HCT116 (cell line): ENCODE results near the gene KIAA1671. TPM values are rescaled to one million over a fixed set of nuclear protein-coding genes. Genes with fewer than 3 reads are reported as not detected.

ENCODE experiments used
- ATAC-seq: fragments of 200-7000 bp; cut with Tn5 transposase; 2 replicates; pipeline ENCODE4 v1.9.1; 2020; ENCODE audit warnings: mild to moderate bottlenecking, moderate library complexity
- BruUV-seq: library from RNA; stranded (reverse); fragments of 400-500 nt; replicated peaks from 2 replicates; lab custom pipeline; 2021; lab: Mats Ljungman, UMichigan
- CTCF ChIA-PET: fragments of 300-600 bp; sonication (Branson Sonifier 250); formaldehyde crosslinking; loops from one replicate; lab custom pipeline; 2021; ENCODE audit warnings: antibody characterized with exemption; lab: Charles Lee
- POLR2A ChIA-PET: fragments of 300-600, 350-600 bp; sonication (Branson Sonifier 250); formaldehyde crosslinking; loops from one replicate; lab custom pipeline; 2021; ENCODE audit warnings: antibody characterized with exemption; lab: Charles Lee
- RAD21 ChIA-PET, 2 experiments: fragments of 300-600 bp; sonication (Branson Sonifier 250); formaldehyde crosslinking; loops; one replicate each; lab custom pipeline; 2023; ENCODE audit warnings: low total read pairs in 2 of 2; ENCODE audit not compliant: uncharacterized antibody in 2 of 2, unreplicated experiment in 2 of 2, low non-redundant PET in 1 of 2; lab: Charles Lee
- DNase-seq: peaks from one replicate; pipeline ENCODE4 v3.0.0-alpha.2; 2010; ENCODE audit warnings: low read depth, low spot score
- H2AFZ ChIP-seq: fragments of 200-600 bp; shearing (Covaris generic), sonication (generic); 2 replicates; pipeline ENCODE4 v1.6.1; 2017; ENCODE audit warnings: low read depth, mixed run types, mixed read lengths, antibody characterized with exemption, low read length; ENCODE audit not compliant: poor library complexity, severe bottlenecking
- H3K27ac ChIP-seq: 2 replicates; pipeline ENCODE4 v1.5.1; 2012; ENCODE audit warnings: low read depth, low read length
- H3K27me3 ChIP-seq: fragments of 200-600 bp; sonication (generic); 2 replicates; pipeline ENCODE4 v1.6.1; 2016; ENCODE audit warnings: mixed run types, low read length, mixed read lengths; ENCODE audit not compliant: insufficient read depth
- H3K36me3 ChIP-seq, 2 experiments: fragments of 200-500 bp in 1 of 2; fragments of 200-600 bp in 1 of 2; sonication (Bioruptor generic) in 1 of 2; sonication (generic) in 1 of 2; 2 replicates each; pipeline versions ENCODE4 v1.5.1 to v1.6.1; 2014 to 2016; ENCODE audit warnings: low read length in 2 of 2, inconsistent platforms in 1 of 2, mixed read lengths in 1 of 2, mixed run types in 1 of 2; ENCODE audit not compliant: insufficient read depth in 2 of 2, control insufficient read depth in 1 of 2
- H3K4me1 ChIP-seq, 2 experiments: fragments of 200-600 bp in 1 of 2; sonication (generic) in 1 of 2; 2 replicates each; pipeline versions ENCODE4 v1.5.1 to v1.6.1; 2012 to 2017; ENCODE audit warnings: low read length in 2 of 2, inconsistent platforms in 1 of 2, mild to moderate bottlenecking in 1 of 2, mixed read lengths in 1 of 2, mixed run types in 1 of 2, moderate library complexity in 1 of 2; ENCODE audit not compliant: insufficient read depth in 2 of 2, control insufficient read depth in 1 of 2
- H3K4me2 ChIP-seq: fragments of 200-600 bp; sonication (generic); 2 replicates; pipeline ENCODE4 v1.6.1; 2017; ENCODE audit warnings: mixed run types, low read length, mixed read lengths
- H3K4me3 ChIP-seq, 2 experiments: fragments of 200-600 bp in 1 of 2; sonication (generic) in 1 of 2; replicated peaks in 1 of 2; 2 replicates each; pipeline ENCODE4 v1.5.1; 2011 to 2016; ENCODE audit warnings: low read length in 2 of 2, control low read depth in 1 of 2, low read depth in 1 of 2, mild to moderate bottlenecking in 1 of 2, mixed read lengths in 1 of 2, mixed run types in 1 of 2
- H3K79me2 ChIP-seq: fragments of 200-600 bp; sonication (generic); 2 replicates; pipeline ENCODE4 v1.6.1; 2017; ENCODE audit warnings: mild to moderate bottlenecking, mixed run types, low read length, moderate library complexity, mixed read lengths; ENCODE audit not compliant: insufficient read depth
- H3K9ac ChIP-seq: fragments of 200-600 bp; sonication (generic); 2 replicates; pipeline ENCODE4 v1.6.1; 2016; ENCODE audit warnings: low read length, mixed read lengths
- H3K9me2 ChIP-seq: fragments of 200-600 bp; sonication (generic), shearing (Covaris generic); 2 replicates; pipeline ENCODE4 v1.6.1; 2017; ENCODE audit warnings: mixed run types, mild to moderate bottlenecking, moderate library complexity; ENCODE audit not compliant: insufficient read depth
- H3K9me3 ChIP-seq, 2 experiments: fragments of 200-500 bp in 1 of 2; fragments of 200-600 bp in 1 of 2; sonication (Bioruptor generic) in 1 of 2; sonication (generic) in 1 of 2; 2 replicates each; pipeline ENCODE4 v1.6.1; 2014 to 2017; ENCODE audit warnings: low read length in 2 of 2, mixed read lengths in 2 of 2, inconsistent platforms in 1 of 2, low read depth in 1 of 2, mild to moderate bottlenecking in 1 of 2, mixed run types in 1 of 2, moderate library complexity in 1 of 2; ENCODE audit not compliant: control insufficient read depth in 1 of 2, insufficient read depth in 1 of 2
- H4K20me1 ChIP-seq: fragments of 200-600 bp; sonication (generic), shearing (Covaris generic); 2 replicates; pipeline ENCODE4 v1.6.1; 2017; ENCODE audit warnings: mixed run types, mild to moderate bottlenecking, moderate library complexity; ENCODE audit not compliant: insufficient read depth
- CTCF ChIP-seq, 3 experiments: fragments of 200-600 bp in 1 of 3; sonication (generic) in 1 of 3; IDR thresholded peaks in 2 of 3; conservative IDR thresholded peaks in 1 of 3; 2 replicates each; pipeline ENCODE4 v1.5.1; 2012 to 2017; ENCODE audit warnings: low read depth in 2 of 3, low read length in 2 of 3, antibody characterized with exemption in 1 of 3, borderline replicate concordance in 1 of 3, control low read depth in 1 of 3, mild to moderate bottlenecking in 1 of 3, mixed read lengths in 1 of 3, mixed run types in 1 of 3, moderate library complexity in 1 of 3; ENCODE audit not compliant: insufficient read depth in 1 of 3
- JUND ChIP-seq: IDR thresholded peaks from 2 replicates; pipeline ENCODE4 v1.6.1; 2012
- YY1 ChIP-seq: IDR thresholded peaks from 2 replicates; pipeline ENCODE4 v1.6.1; 2011; ENCODE audit warnings: low read length, low read depth, moderate library complexity, mild to moderate bottlenecking; ENCODE audit not compliant: insufficient replicate concordance; ENCODE audit errors: extremely low read depth
- intact Hi-C: fragments of 100-400 bp; cut with micrococcal nuclease; formaldehyde crosslinking; loops from 2 replicates; pipeline ENCODE4 v1.10.0; 2022
- total RNA-seq: library from RNA; stranded (reverse); gene quantifications from one replicate; pipeline ENCODE4 v1.2.1, GENCODE V29; 2021; ENCODE audit not compliant: unreplicated experiment
- TF ChIP-seq, protein P1 (sequence below): IDR thresholded peaks from 2 replicates; pipeline ENCODE4 v1.6.1; 2011; ENCODE audit warnings: mild to moderate bottlenecking, low read length, moderate library complexity; ENCODE audit not compliant: insufficient replicate concordance; ENCODE audit errors: extremely low read depth

The KIAA1671 gene
- total RNA-seq, 1 experiment from 2014 or later = 36.8 TPM

GRCh38 chr22:25208328-25208727, 255.8 kb downstream of the KIAA1671 start:
- Histone ChIP-seq H4K20me1 (no peaks in the 10 kb centered on the region), H3K27me3 (no peaks in the 10 kb centered on the region), H3K27ac (no peak overlapping the region), H3K4me2 (no peak overlapping the region), H3K4me1 (no peaks in the 10 kb centered on the region), H3K9me3 (no peaks in the 10 kb centered on the region), H2AFZ (no peak overlapping the region), H3K4me3 (no peak overlapping the region), H3K79me2 (no peaks in the 10 kb centered on the region), H3K9me2 (no peaks in the 10 kb centered on the region), H3K9ac (no peak overlapping the region), H3K36me3 (no peaks in the 10 kb centered on the region)
- ATAC-seq = no peak
- ChIA-PET POLR2A (no interaction called here), RAD21 (no interaction called here), CTCF (no interaction called here)
- TF ChIP-seq CTCF (IDR thresholded peaks at IDR 0.05 in 2 of 3, conservative IDR thresholded peaks at IDR 0.05 in 1 of 3; ENCODE audit: borderline replicate concordance in 1 of 3, insufficient read depth in 1 of 3, low read depth in 2 of 3, low read length in 2 of 3) = no peak
- no peak for TF ChIP-seq JUND
- TF ChIP-seq, protein P1, sequence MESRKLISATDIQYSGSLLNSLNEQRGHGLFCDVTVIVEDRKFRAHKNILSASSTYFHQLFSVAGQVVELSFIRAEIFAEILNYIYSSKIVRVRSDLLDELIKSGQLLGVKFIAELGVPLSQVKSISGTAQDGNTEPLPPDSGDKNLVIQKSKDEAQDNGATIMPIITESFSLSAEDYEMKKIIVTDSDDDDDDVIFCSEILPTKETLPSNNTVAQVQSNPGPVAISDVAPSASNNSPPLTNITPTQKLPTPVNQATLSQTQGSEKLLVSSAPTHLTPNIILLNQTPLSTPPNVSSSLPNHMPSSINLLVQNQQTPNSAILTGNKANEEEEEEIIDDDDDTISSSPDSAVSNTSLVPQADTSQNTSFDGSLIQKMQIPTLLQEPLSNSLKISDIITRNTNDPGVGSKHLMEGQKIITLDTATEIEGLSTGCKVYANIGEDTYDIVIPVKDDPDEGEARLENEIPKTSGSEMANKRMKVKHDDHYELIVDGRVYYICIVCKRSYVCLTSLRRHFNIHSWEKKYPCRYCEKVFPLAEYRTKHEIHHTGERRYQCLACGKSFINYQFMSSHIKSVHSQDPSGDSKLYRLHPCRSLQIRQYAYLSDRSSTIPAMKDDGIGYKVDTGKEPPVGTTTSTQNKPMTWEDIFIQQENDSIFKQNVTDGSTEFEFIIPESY = no peak
- no peak for TF ChIP-seq YY1
- DNase-seq = no peak
- intact Hi-C loops = loop anchor here (10.0 kb wide), 1 partner anchor 126 kb away; no protein-coding TSS in a partner anchor
- no TSS peak for BruUV-seq
